ENCODE data around the gene MAN1A1. TPM values are rescaled to one million over a fixed set of nuclear protein-coding genes. Genes with fewer than 3 reads are reported as not detected.

MAN1A1 gene
- total RNA-seq, 1 experiment from 2014 or later, result 19.0 TPM

DNA sequence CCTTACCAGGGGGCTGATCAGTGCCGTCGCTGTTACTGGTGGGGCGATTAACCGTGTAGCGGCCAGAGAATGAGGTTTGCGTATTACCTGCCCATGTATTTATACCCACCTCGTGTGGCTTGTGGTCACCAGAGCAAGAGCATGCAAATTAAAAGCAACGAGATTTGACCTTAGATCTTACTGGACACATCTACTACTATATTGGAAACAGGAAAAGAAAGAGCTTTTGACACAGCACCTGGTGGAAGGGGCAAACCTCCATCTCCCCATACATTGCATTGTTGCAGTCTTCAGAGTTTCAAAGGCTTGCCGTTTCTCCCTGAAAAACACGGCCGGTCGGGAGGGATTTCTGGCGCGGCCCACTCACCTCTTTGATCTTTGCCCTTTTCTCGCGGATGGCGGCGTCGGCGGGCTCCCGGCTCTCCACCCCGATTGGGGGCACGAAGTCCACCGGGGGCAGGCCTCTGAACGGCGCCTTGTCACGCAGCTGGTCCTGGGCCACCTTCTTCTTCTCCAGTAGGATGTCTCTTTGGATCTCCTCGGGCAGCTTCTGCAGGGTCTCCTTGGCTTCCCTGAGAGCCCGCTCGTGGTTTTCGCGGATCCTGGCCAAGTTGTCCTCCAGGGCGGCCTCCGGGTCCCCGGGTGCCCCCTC, 1.3 kb downstream of the MAN1A1 start:
- peaks cover 21% of the 10 kb centered on the region; the same call in 1 of the 2 replicates for H3K4me1 ChIP-seq (ENCODE audit: insufficient read depth, low read length)
- peak overlapping the region; percentile 69 for H3K9ac ChIP-seq (ENCODE audit: low read length)
- no peaks in the 10 kb centered on the region for H3K27me3 ChIP-seq (ENCODE audit: low read length)
- no peak for TF ChIP-seq EZH2 (IDR thresholded peaks at IDR 0.05; ENCODE audit: low read length, unreplicated experiment)
- TF ChIP-seq, protein P1, sequence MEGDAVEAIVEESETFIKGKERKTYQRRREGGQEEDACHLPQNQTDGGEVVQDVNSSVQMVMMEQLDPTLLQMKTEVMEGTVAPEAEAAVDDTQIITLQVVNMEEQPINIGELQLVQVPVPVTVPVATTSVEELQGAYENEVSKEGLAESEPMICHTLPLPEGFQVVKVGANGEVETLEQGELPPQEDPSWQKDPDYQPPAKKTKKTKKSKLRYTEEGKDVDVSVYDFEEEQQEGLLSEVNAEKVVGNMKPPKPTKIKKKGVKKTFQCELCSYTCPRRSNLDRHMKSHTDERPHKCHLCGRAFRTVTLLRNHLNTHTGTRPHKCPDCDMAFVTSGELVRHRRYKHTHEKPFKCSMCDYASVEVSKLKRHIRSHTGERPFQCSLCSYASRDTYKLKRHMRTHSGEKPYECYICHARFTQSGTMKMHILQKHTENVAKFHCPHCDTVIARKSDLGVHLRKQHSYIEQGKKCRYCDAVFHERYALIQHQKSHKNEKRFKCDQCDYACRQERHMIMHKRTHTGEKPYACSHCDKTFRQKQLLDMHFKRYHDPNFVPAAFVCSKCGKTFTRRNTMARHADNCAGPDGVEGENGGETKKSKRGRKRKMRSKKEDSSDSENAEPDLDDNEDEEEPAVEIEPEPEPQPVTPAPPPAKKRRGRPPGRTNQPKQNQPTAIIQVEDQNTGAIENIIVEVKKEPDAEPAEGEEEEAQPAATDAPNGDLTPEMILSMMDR (conservative IDR thresholded peaks at IDR 0.05; ENCODE audit: low read depth, low read length), result no peak
- TF ChIP-seq EZH2phosphoT487 (IDR thresholded peaks at IDR 0.05; ENCODE audit: borderline replicate concordance, low read length), result no peak
- peak overlapping the region; percentile 92 for H3K4me3 ChIP-seq (ENCODE audit: low read length)
- CTCF ChIA-PET, result interaction anchor here (1.1 kb wide), 1 partner anchor 199 kb away, joined by 3 read pairs; no protein-coding TSS in a partner anchor
- H4K20me1 ChIP-seq (ENCODE audit: low read length), result no peaks in the 10 kb centered on the region
- H2AFZ ChIP-seq (ENCODE audit: low read length), result peak overlapping the region; percentile 74
- intact Hi-C loops (cut with micrococcal nuclease), result loop anchor here (10.0 kb wide), 1 partner anchor 383 kb away; no protein-coding TSS in a partner anchor
- H3K36me3 ChIP-seq (ENCODE audit: low read depth, low read length), result no peaks in the 10 kb centered on the region
- peak overlapping the region; percentile 92 for H3K4me2 ChIP-seq (ENCODE audit: low read length)
- ATAC-seq (no peak), DNase-seq (no peak)
- BruUV-seq (replicated peaks), result no TSS peak
- no peaks in the 10 kb centered on the region for H3K9me3 ChIP-seq (ENCODE audit: low read length)
- H3F3A ChIP-seq (ENCODE audit: low read length, unreplicated experiment), result no peaks in the 10 kb centered on the region
- POLR2A ChIA-PET (ENCODE audit: unreplicated experiment), result no interaction called here
- no peak overlapping the region for H3K27ac ChIP-seq (ENCODE audit: low read length)
- peaks cover 48% of the 10 kb centered on the region for H3K79me2 ChIP-seq (ENCODE audit: low read length)
- no peaks in the 10 kb centered on the region for H3K9me2 ChIP-seq (replicated peaks; ENCODE audit: low read length)

DNA sequence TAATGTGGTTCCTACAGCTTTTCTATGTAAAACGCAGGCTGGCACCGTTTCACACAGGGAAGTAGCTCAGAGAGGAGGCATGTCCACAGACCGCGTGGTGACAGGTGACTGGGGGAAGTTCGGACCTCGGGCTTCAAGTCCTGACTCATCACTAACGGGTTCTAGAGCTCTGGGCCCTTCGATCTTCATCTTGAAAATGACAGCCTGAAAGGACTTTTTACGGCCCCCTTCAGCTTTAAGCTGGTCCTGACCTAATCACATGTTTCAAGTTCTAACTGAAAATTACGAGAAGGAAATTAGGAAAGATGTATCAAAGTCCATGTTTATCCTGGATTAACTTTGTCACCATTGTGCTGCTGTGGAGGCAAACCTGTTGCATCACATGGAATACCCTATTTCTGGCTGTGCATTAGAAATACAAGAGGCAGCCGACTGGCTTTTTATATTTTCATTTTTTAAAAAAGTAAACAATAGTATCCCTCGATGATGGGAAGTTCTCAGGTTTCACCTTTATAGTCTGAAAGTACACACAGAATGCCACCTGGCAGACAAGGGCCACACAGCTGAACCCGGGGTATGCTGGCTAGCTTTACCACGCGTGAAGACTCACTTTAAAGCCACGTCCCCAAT, 2.0 kb downstream of the MAN1A1 start:
- Histone ChIP-seq H3K4me1 (ENCODE audit: insufficient read depth, low read length) (peaks cover 21% of the 10 kb centered on the region; the same call in 1 of the 2 replicates), H3K79me2 (ENCODE audit: low read length) (peaks cover 48% of the 10 kb centered on the region), H3K36me3 (ENCODE audit: low read depth, low read length) (no peaks in the 10 kb centered on the region), H2AFZ (ENCODE audit: low read length) (peak overlapping the region; percentile 74), H3K9ac (ENCODE audit: low read length) (peak overlapping the region; percentile 69), H3K4me2 (ENCODE audit: low read length) (peak overlapping the region; percentile 92), H3K9me2 (replicated peaks; ENCODE audit: low read length) (no peaks in the 10 kb centered on the region), H4K20me1 (ENCODE audit: low read length) (no peaks in the 10 kb centered on the region), H3K4me3 (ENCODE audit: low read length) (peak overlapping the region; percentile 92), H3K27me3 (ENCODE audit: low read length) (no peaks in the 10 kb centered on the region), H3F3A (ENCODE audit: low read length, unreplicated experiment) (no peaks in the 10 kb centered on the region), H3K9me3 (ENCODE audit: low read length) (no peaks in the 10 kb centered on the region), H3K27ac (ENCODE audit: low read length) (no peak overlapping the region)
- ChIA-PET CTCF (interaction anchor here (1.1 to 1.3 kb wide), 2 partner anchors 14 to 199 kb away, joined by 3 read pairs; no protein-coding TSS in a partner anchor), POLR2A (ENCODE audit: unreplicated experiment) (interaction anchor here (0.6 kb wide), 1 partner anchor 550 kb away, joined by 3 read pairs; no protein-coding TSS in a partner anchor)
- TSS peak; percentile 39 for BruUV-seq (replicated peaks)
- TF ChIP-seq EZH2 (IDR thresholded peaks at IDR 0.05; ENCODE audit: low read length, unreplicated experiment), result no peak
- TF ChIP-seq, protein P1 (conservative IDR thresholded peaks at IDR 0.05; ENCODE audit: low read depth, low read length), result no peak
- no peak for TF ChIP-seq EZH2phosphoT487 (IDR thresholded peaks at IDR 0.05; ENCODE audit: borderline replicate concordance, low read length)
- intact Hi-C loops (cut with micrococcal nuclease), result loop anchor here (10.0 kb wide), 1 partner anchor 383 kb away; no protein-coding TSS in a partner anchor
- ATAC-seq (peak; percentile 23), DNase-seq (peak; percentile 38)

All from PC-3 (cell line).